Measurements from ENCODE around the gene ITGA1.
"Not testable (repeated sequence)": the region's sequence is repeated elsewhere in the genome, so short reads cannot be mapped to it uniquely, and the experiment has no call there.

Gene ITGA1

GRCh38 chr5:52961274-52961681, 173.6 kb downstream of the ITGA1 start:
- no peak overlapping the region for H3K9ac ChIP-seq (ENCODE audit: low read depth, low read length, poor library complexity, severe bottlenecking)
- H3K9me2 ChIP-seq (replicated peaks; ENCODE audit: low read depth, low read length) = no peaks in the 10 kb centered on the region
- no peaks in the 10 kb centered on the region for H4K20me1 ChIP-seq (ENCODE audit: insufficient read depth, low read length, poor library complexity, severe bottlenecking)
- H3K9me3 ChIP-seq (ENCODE audit: insufficient read depth, low read depth, low read length) = no peaks in the 10 kb centered on the region
- no peak for TF ChIP-seq EZH2phosphoT487 (IDR thresholded peaks at IDR 0.05; ENCODE audit: borderline replicate concordance)
- no peak for TF ChIP-seq CTCF (conservative IDR thresholded peaks at IDR 0.05; ENCODE audit: low read length)
- no peaks in the 10 kb centered on the region for H3K4me1 ChIP-seq (ENCODE audit: insufficient read depth, low read length, poor library complexity, severe bottlenecking)
- no peak overlapping the region for H3K4me3 ChIP-seq (ENCODE audit: low read length, poor library complexity, severe bottlenecking)
- H3K4me2 ChIP-seq (ENCODE audit: low read depth, low read length, poor library complexity, severe bottlenecking) = no peak overlapping the region
- no peaks in the 10 kb centered on the region for H3K79me2 ChIP-seq (ENCODE audit: insufficient read depth, low read length)
- no peaks in the 10 kb centered on the region for H3K27me3 ChIP-seq (ENCODE audit: insufficient read depth, low read length, poor library complexity, severe bottlenecking)
- H3F3A ChIP-seq (ENCODE audit: low read depth) = no peaks in the 10 kb centered on the region
- no peak overlapping the region for H2AFZ ChIP-seq (ENCODE audit: low read length)
- H3K36me3 ChIP-seq (ENCODE audit: insufficient read depth, low read length) = no peaks in the 10 kb centered on the region

- H3F3A ChIP-seq (ENCODE audit: low read depth) = no peaks in the 10 kb centered on the region
- no peaks in the 10 kb centered on the region for H3K4me1 ChIP-seq (ENCODE audit: insufficient read depth, low read length, poor library complexity, severe bottlenecking)
- no peaks in the 10 kb centered on the region for H3K9me3 ChIP-seq (ENCODE audit: insufficient read depth, low read depth, low read length)
- H3K4me3 ChIP-seq (ENCODE audit: low read length, poor library complexity, severe bottlenecking) = no peak overlapping the region
- no peaks in the 10 kb centered on the region for H4K20me1 ChIP-seq (ENCODE audit: insufficient read depth, low read length, poor library complexity, severe bottlenecking)
- H2AFZ ChIP-seq (ENCODE audit: low read length) = no peak overlapping the region
- no peaks in the 10 kb centered on the region for H3K36me3 ChIP-seq (ENCODE audit: insufficient read depth, low read length)
- H3K79me2 ChIP-seq (ENCODE audit: insufficient read depth, low read length) = no peaks in the 10 kb centered on the region
- no peak for TF ChIP-seq CTCF (conservative IDR thresholded peaks at IDR 0.05; ENCODE audit: low read length)
- TF ChIP-seq EZH2phosphoT487 (IDR thresholded peaks at IDR 0.05; ENCODE audit: borderline replicate concordance) = no peak
- H3K4me2 ChIP-seq (ENCODE audit: low read depth, low read length, poor library complexity, severe bottlenecking) = no peak overlapping the region
- H3K27me3 ChIP-seq (ENCODE audit: insufficient read depth, low read length, poor library complexity, severe bottlenecking) = no peaks in the 10 kb centered on the region
- no peaks in the 10 kb centered on the region for H3K9me2 ChIP-seq (replicated peaks; ENCODE audit: low read depth, low read length)
- no peak overlapping the region for H3K9ac ChIP-seq (ENCODE audit: low read depth, low read length, poor library complexity, severe bottlenecking)
These were observed 175.9 kb downstream of the ITGA1 start for GRCh38 chr5:52963636-52964035.

GRCh38 chr5:52964138-52964537, 176.4 kb downstream of the ITGA1 start:
- Histone ChIP-seq H3K9me2 (replicated peaks; ENCODE audit: low read depth, low read length) (no peaks in the 10 kb centered on the region), H4K20me1 (ENCODE audit: insufficient read depth, low read length, poor library complexity, severe bottlenecking) (no peaks in the 10 kb centered on the region), H3K36me3 (ENCODE audit: insufficient read depth, low read length) (no peaks in the 10 kb centered on the region), H3K9ac (ENCODE audit: low read depth, low read length, poor library complexity, severe bottlenecking) (no peak overlapping the region), H3K4me2 (ENCODE audit: low read depth, low read length, poor library complexity, severe bottlenecking) (no peak overlapping the region), H3F3A (ENCODE audit: low read depth) (no peaks in the 10 kb centered on the region), H2AFZ (ENCODE audit: low read length) (no peak overlapping the region), H3K79me2 (ENCODE audit: insufficient read depth, low read length) (no peaks in the 10 kb centered on the region), H3K27me3 (ENCODE audit: insufficient read depth, low read length, poor library complexity, severe bottlenecking) (no peaks in the 10 kb centered on the region), H3K4me3 (ENCODE audit: low read length, poor library complexity, severe bottlenecking) (no peak overlapping the region), H3K9me3 (ENCODE audit: insufficient read depth, low read depth, low read length) (no peaks in the 10 kb centered on the region), H3K4me1 (ENCODE audit: insufficient read depth, low read length, poor library complexity, severe bottlenecking) (no peaks in the 10 kb centered on the region)
- TF ChIP-seq EZH2phosphoT487 (IDR thresholded peaks at IDR 0.05; ENCODE audit: borderline replicate concordance) (no peak), CTCF (conservative IDR thresholded peaks at IDR 0.05; ENCODE audit: low read length) (peak; percentile 51)

GRCh38 chr5:52976157-52976556, 188.4 kb downstream of the ITGA1 start:
- H3K4me2 ChIP-seq (ENCODE audit: low read depth, low read length, poor library complexity, severe bottlenecking); H2AFZ ChIP-seq (ENCODE audit: low read length); H3K36me3 ChIP-seq (ENCODE audit: insufficient read depth, low read length); H3K27me3 ChIP-seq (ENCODE audit: insufficient read depth, low read length, poor library complexity, severe bottlenecking); H3K4me1 ChIP-seq (ENCODE audit: insufficient read depth, low read length, poor library complexity, severe bottlenecking); H3K9me2 ChIP-seq (replicated peaks; ENCODE audit: low read depth, low read length); H3K9me3 ChIP-seq (ENCODE audit: insufficient read depth, low read depth, low read length); H4K20me1 ChIP-seq (ENCODE audit: insufficient read depth, low read length, poor library complexity, severe bottlenecking); H3K79me2 ChIP-seq (ENCODE audit: insufficient read depth, low read length); H3F3A ChIP-seq (ENCODE audit: low read depth); H3K4me3 ChIP-seq (ENCODE audit: low read length, poor library complexity, severe bottlenecking); H3K9ac ChIP-seq (ENCODE audit: low read depth, low read length, poor library complexity, severe bottlenecking): not testable (repeated sequence)

Data from Loucy (cell line).